Mucosa of rectum (tissue), 2 donors: ENCODE data around the gene PHKA2.
"Not testable (repeated sequence)": the region's sequence is repeated elsewhere in the genome, so short reads cannot be mapped to it uniquely, and the experiment has no call there.

Source experiments
- H3K27ac ChIP-seq, 2 donors: one replicate each; pipeline ENCODE4 v1.7.0; 2013; ENCODE audit warnings: inconsistent platforms in 2 of 2, low read depth in 2 of 2, low read length in 2 of 2
- H3K27me3 ChIP-seq, 2 donors: one replicate each; pipeline ENCODE4 v1.7.0; 2013; ENCODE audit warnings: low read length in 2 of 2; ENCODE audit not compliant: control insufficient read depth in 2 of 2, insufficient read depth in 2 of 2
- H3K36me3 ChIP-seq, 2 donors: one replicate each; pipeline ENCODE4 v1.7.0; 2013; ENCODE audit warnings: low read length in 2 of 2; ENCODE audit not compliant: control insufficient read depth in 2 of 2, insufficient read depth in 2 of 2
- H3K4me1 ChIP-seq, 2 donors: one replicate each; pipeline ENCODE4 v1.7.0; 2013; ENCODE audit warnings: low read length in 2 of 2, mild to moderate bottlenecking in 1 of 2; ENCODE audit not compliant: control insufficient read depth in 2 of 2, insufficient read depth in 2 of 2
- H3K4me3 ChIP-seq, 2 donors: one replicate each; pipeline ENCODE4 v1.7.0; 2013; ENCODE audit warnings: low read length in 2 of 2
- H3K9ac ChIP-seq, 2 donors: one replicate each; pipeline ENCODE4 v1.7.0; 2013; ENCODE audit warnings: low read length in 2 of 2, low read depth in 1 of 2, mild to moderate bottlenecking in 1 of 2
- H3K9me3 ChIP-seq, 2 donors: one replicate each; pipeline ENCODE4 v1.7.0; 2013; ENCODE audit warnings: low read length in 2 of 2; ENCODE audit not compliant: control insufficient read depth in 2 of 2
- donor health status: healthy.
- donor health status: Normal muscosa, but diverticular disease.

The PHKA2 gene, protein sequence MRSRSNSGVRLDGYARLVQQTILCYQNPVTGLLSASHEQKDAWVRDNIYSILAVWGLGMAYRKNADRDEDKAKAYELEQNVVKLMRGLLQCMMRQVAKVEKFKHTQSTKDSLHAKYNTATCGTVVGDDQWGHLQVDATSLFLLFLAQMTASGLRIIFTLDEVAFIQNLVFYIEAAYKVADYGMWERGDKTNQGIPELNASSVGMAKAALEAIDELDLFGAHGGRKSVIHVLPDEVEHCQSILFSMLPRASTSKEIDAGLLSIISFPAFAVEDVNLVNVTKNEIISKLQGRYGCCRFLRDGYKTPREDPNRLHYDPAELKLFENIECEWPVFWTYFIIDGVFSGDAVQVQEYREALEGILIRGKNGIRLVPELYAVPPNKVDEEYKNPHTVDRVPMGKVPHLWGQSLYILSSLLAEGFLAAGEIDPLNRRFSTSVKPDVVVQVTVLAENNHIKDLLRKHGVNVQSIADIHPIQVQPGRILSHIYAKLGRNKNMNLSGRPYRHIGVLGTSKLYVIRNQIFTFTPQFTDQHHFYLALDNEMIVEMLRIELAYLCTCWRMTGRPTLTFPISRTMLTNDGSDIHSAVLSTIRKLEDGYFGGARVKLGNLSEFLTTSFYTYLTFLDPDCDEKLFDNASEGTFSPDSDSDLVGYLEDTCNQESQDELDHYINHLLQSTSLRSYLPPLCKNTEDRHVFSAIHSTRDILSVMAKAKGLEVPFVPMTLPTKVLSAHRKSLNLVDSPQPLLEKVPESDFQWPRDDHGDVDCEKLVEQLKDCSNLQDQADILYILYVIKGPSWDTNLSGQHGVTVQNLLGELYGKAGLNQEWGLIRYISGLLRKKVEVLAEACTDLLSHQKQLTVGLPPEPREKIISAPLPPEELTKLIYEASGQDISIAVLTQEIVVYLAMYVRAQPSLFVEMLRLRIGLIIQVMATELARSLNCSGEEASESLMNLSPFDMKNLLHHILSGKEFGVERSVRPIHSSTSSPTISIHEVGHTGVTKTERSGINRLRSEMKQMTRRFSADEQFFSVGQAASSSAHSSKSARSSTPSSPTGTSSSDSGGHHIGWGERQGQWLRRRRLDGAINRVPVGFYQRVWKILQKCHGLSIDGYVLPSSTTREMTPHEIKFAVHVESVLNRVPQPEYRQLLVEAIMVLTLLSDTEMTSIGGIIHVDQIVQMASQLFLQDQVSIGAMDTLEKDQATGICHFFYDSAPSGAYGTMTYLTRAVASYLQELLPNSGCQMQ

DNA sequence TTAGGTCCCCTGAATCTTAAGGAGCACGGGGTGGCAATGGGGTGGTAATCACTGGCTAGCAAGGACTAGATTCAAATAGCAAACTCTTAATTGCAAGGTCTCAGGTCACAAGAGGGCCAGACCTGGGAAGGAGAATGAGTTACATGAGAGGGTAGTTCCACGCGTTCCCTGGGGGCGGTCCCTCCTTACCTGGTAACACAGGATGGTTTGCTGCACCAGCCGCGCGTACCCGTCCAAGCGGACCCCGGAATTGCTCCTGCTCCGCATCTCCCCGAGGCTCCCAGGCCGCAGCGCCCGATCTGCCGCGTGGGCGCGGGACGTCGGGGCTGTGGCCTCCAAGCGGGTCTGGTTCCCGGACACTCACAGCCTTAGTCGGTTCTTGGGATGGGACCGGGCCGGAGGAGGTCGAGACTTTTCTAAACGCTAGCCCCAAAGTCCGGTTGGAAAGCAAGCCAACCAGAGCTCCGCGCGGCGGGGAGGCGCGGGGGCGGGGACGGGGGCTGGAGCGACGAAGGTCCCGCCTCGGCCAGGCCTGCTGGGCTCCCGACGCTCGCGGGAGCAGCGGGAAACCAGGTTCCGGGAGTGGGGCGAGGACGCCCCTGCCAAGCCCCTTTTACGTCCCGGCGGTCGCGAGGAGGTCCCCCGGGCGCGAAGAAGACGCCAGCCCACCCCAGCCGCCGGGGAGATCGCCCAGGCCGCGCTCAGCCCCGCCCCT lies at the start of gene PHKA2:
Gene PHKA2 (minus strand): TSS at position 449 of the 715 bp plus-strand sequence. CDS start 182 bp downstream, at position 267.
- Histone ChIP-seq H3K36me3 (no peaks in the 10 kb centered on the region), H3K9ac (peak within 1 kb of the TSS; percentile 61 to 70), H3K9me3 (no peaks in the 10 kb centered on the region), H3K4me3 (peak within 1 kb of the TSS; percentile 76 to 77), H3K27ac (peak within 1 kb of the TSS; percentile 83 to 87), H3K4me1 (peaks cover 6 to 9% of the 10 kb centered on the region in 2 donors), H3K27me3 (no peaks in the 10 kb centered on the region)

DNA sequence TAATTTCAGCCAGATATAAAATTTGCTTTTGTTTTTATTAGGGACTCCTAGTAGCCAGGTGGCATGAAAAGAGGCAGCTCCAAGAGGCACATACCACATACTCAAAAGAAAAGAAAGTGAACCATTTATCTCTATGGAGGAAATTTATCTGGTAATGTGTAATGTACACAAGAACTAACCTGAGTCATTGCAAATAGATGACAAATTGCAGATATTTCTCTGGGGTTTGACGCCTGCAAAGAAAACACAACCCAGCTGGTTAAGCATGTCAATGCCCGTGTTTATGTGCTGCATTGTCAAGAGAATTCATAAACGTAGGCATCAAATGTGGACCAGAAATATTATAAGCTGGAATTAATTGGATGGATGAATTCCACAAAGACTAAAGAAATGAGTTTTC lies 46.9 kb upstream of the PHKA2 start:
- Histone ChIP-seq H3K4me1 (no peaks in the 10 kb centered on the region), H3K4me3 (no peak overlapping the region), H3K9me3 (no peaks in the 10 kb centered on the region), H3K27me3 (no peaks in the 10 kb centered on the region), H3K9ac (no peak overlapping the region), H3K27ac (no peak overlapping the region), H3K36me3 (no peaks in the 10 kb centered on the region)

DNA sequence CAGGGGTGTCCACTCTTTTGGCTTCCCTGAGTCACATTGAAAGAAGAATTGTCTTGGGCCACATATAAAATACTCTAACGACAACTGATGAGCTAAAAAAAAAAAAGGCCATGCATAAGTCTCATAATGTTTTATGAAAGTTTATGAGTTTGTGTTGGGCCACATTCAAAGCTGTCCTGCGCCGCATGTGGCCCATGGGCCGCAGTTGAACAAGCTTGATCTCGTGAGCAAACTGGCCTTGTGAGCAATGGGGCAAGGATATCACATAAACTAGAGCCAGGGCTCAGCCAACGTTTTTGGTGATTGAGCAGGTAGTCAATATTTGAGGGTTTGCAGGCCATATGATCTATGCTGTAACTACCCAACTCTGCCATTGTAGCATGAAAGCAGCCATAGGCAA lies 44.6 kb upstream of the PHKA2 start:
- Histone ChIP-seq H3K4me3 (no peak overlapping the region), H3K4me1 (no peaks in the 10 kb centered on the region), H3K9me3 (no peaks in the 10 kb centered on the region), H3K9ac (no peak overlapping the region), H3K27ac (no peak overlapping the region), H3K27me3 (no peaks in the 10 kb centered on the region), H3K36me3 (no peaks in the 10 kb centered on the region)

DNA sequence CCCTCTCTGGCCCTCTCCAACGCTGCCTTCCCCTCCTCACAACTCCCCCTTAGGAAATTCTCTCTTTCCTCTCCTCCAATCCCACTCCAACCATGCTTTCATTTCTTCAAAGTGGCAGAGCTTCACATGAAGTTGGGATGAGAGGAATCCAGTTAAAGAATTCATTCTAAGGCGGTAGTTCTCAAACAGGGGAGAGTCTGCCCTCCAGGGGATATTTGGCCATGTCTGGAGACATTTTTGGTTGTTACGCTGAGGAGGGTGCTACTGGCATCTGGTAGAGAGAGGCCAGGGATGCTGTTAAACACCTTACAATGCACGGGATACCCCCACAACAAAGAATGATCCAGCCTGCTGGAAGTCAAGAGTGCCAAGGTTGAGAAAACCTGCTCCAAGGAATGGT lies 40.5 kb upstream of the PHKA2 start:
- Histone ChIP-seq H3K4me3 (no peak overlapping the region), H3K4me1 (no peaks in the 10 kb centered on the region), H3K9me3 (no peaks in the 10 kb centered on the region), H3K9ac (no peak overlapping the region), H3K27me3 (no peaks in the 10 kb centered on the region), H3K27ac (no peak overlapping the region), H3K36me3 (no peaks in the 10 kb centered on the region)

DNA sequence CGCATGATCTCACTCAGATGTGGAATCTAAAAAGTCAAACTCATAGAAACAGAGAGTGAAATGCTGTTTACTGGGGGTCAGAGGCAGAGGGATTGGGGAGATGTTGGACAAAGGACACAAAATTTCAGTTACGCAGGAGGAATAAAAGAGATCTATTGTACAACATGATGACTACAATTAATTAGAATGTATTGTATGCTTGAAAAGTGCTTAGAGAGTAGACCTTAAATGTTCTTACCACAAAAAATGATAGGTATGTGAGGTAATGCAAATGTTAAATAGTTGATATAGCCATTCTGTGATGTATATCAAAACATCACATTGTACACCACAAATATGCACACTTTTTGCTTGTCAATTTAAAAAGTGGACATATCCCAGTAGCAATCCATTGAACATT lies 36.1 kb upstream of the PHKA2 start:
- Histone ChIP-seq H3K4me3 (no peak overlapping the region), H3K9me3 (no peaks in the 10 kb centered on the region), H3K4me1 (no peaks in the 10 kb centered on the region), H3K36me3 (no peaks in the 10 kb centered on the region), H3K9ac (no peak overlapping the region), H3K27me3 (no peaks in the 10 kb centered on the region), H3K27ac (no peak overlapping the region)

DNA sequence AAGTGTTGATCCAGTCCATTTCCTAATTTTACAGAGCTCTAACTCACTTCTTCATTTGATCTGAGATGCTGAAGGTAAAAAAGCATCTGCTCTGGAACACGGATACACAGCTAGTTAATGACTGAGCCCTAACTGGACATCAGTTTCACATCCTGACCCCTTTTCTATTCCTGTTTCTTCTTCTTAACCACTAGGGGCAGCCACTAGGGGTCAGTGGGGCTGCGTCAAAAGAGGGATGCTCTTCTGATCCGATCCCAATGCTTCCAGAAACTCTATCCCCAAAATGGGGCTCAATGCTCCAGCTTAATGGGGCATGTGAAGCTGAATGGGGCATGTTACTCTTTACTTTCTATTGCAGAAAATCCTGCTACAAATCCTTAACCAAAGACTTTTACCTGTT lies 33.4 kb upstream of the PHKA2 start:
- Histone ChIP-seq H3K27ac (no peak overlapping the region), H3K4me1 (no peaks in the 10 kb centered on the region), H3K27me3 (no peaks in the 10 kb centered on the region), H3K36me3 (no peaks in the 10 kb centered on the region), H3K9me3 (no peaks in the 10 kb centered on the region), H3K9ac (no peak overlapping the region), H3K4me3 (no peak overlapping the region)

DNA sequence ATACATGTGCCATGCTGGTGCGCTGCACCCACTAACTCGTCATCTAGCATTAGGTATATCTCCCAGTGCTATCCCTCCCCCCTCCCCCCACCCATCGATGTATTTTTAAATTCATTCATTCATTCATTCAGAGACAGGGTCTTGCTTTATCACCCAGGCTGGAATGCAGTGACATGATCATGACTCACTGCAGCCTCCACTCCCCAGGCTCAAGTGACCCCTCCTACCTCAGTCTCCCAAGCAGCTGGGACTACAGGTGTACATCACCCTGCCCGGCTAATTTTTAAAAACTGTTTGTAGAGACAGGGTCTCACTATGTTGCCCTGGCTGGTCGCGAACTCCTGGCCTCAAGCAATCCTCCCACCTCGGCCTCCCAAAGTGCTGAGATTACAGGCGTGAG lies 32.7 kb upstream of the PHKA2 start:
- not testable (repeated sequence) for H3K27ac ChIP-seq, H3K9me3 ChIP-seq, H3K9ac ChIP-seq, H3K36me3 ChIP-seq, H3K4me1 ChIP-seq, H3K27me3 ChIP-seq, H3K4me3 ChIP-seq

DNA sequence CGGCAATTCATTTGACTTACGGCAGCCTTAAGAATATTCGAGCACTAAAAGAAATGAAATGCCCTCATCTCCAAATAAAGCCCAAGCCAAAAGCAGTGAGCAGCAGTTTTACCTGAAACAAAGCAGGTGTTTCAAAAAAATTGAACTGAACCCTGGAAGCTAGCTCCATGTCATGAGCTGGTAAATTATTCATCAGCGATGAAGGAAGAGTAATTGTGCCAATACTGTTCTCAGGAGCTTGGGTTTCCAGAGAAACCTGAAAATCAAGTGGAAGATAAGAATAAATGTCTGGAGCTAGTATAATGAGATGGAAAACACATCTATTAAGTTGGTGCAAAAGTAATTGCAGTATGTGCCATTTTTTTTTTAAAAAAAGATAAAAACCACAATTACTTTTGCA lies 24.0 kb upstream of the PHKA2 start:
- H3K9me3 ChIP-seq = no peaks in the 10 kb centered on the region
- H3K4me1 ChIP-seq = no peaks in the 10 kb centered on the region
- H3K27ac ChIP-seq = no peak overlapping the region
- no peaks in the 10 kb centered on the region for H3K36me3 ChIP-seq
- H3K4me3 ChIP-seq = no peak overlapping the region
- H3K9ac ChIP-seq = no peak overlapping the region
- no peaks in the 10 kb centered on the region for H3K27me3 ChIP-seq

DNA sequence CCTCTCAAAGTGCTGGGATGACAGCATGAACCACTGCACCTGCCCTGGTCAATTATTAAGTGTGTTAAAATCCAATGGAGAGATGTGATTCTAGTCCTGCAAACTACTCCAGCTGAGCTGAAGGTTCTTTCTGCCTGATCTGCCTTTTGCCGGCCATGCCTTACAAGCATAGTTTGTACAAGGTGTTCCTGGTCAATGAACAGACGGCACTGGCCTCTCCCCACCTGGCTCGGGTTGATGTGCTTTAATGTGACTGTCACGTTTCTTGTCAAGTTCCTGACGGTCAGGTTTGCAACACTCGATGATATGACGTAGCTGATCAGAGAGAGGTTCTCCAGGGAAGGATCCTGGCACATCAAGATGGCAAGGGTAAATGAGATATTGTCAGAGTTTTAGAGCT lies 23.1 kb upstream of the PHKA2 start:
- no peaks in the 10 kb centered on the region for H3K9me3 ChIP-seq
- no peak overlapping the region for H3K27ac ChIP-seq
- no peak overlapping the region for H3K9ac ChIP-seq
- no peaks in the 10 kb centered on the region for H3K27me3 ChIP-seq
- H3K4me1 ChIP-seq = no peaks in the 10 kb centered on the region
- H3K4me3 ChIP-seq = no peak overlapping the region
- H3K36me3 ChIP-seq = no peaks in the 10 kb centered on the region
